K562 (cell line): Measurements from ENCODE around the gene EFNA5. TPM values are rescaled to one million over a fixed set of nuclear protein-coding genes. Genes with fewer than 3 reads are reported as not detected.

Experiments
- ATAC-seq: fragments of 200-7000 bp; cut with Tn5 transposase; 3 replicates; pipeline ENCODE4 v1.9.1; 2020; ENCODE audit warnings: moderate library complexity
- BruUV-seq: library from RNA; stranded (reverse); fragments of 400-500 nt; replicated peaks from 2 replicates; lab custom pipeline; 2021; lab: Mats Ljungman, UMichigan
- CTCF ChIA-PET: fragments of 300-600 bp; formaldehyde crosslinking; extraction: SDS; loops from one replicate; lab custom pipeline; 2021; ENCODE audit warnings: low intra/inter-chr PET ratio; lab: Yijun Ruan, JAX
- POLR2A ChIA-PET: fragments of 300-600, 350-650 bp; sonication (Branson Sonifier 250); formaldehyde crosslinking; extraction: SDS; loops from one replicate; lab custom pipeline; 2021; ENCODE audit warnings: antibody characterized with exemption, inconsistent platforms; lab: Yijun Ruan, JAX
- DNase-seq, 4 experiments: peaks; one replicate each; pipeline versions ENCODE4 v3.0.0 to v3.0.0-alpha.2; 2011 to 2018; ENCODE audit warnings: low spot score in 3 of 4, mixed read lengths in 3 of 4; ENCODE audit errors: extremely low read depth in 1 of 4
- FAIRE-seq: peaks from 2 replicates; lab custom pipeline; 2011; peaks lifted over from hg19 to GRCh38; lab: Jason Lieb, UNC
- H2AFZ ChIP-seq: 2 replicates; pipeline ENCODE4 v1.6.0; 2011; ENCODE audit warnings: low read depth, low read length, control low read depth, inconsistent platforms
- H3K27ac ChIP-seq: fragments of 200-600 bp; 3 replicates; pipeline ENCODE4 v1.8.0; 2011; ENCODE audit warnings: low read depth, mild to moderate bottlenecking, control low read depth, inconsistent platforms, low read length, moderate library complexity, mixed read lengths; ENCODE audit errors: extremely low read depth
- H3K27me3 ChIP-seq, 2 experiments: fragments of 300-600 bp in 1 of 2; 2 replicates in 1 of 2; 3 replicates in 1 of 2; pipeline versions ENCODE4 v1.6.0 to v1.8.0; 2011; ENCODE audit warnings: inconsistent platforms in 2 of 2, low read length in 2 of 2, mild to moderate bottlenecking in 1 of 2, mixed read lengths in 1 of 2, moderate library complexity in 1 of 2; ENCODE audit not compliant: control insufficient read depth in 2 of 2, insufficient read depth in 2 of 2
- H3K36me3 ChIP-seq: fragments of 300-600 bp; 3 replicates; pipeline ENCODE4 v1.8.0; 2011; ENCODE audit warnings: mild to moderate bottlenecking, low read length, inconsistent platforms; ENCODE audit not compliant: control insufficient read depth, insufficient read depth
- H3K4me1 ChIP-seq, 2 experiments: fragments of 200-600 bp in 1 of 2; replicated peaks in 1 of 2; 2 replicates in 1 of 2; 3 replicates in 1 of 2; pipeline versions ENCODE4 v1.5.1 to v1.8.0; 2011; ENCODE audit warnings: inconsistent platforms in 2 of 2, low read length in 2 of 2, mild to moderate bottlenecking in 1 of 2, mixed read lengths in 1 of 2, moderate library complexity in 1 of 2; ENCODE audit not compliant: control insufficient read depth in 2 of 2, insufficient read depth in 2 of 2
- H3K4me2 ChIP-seq: 2 replicates; pipeline ENCODE4 v1.6.1; 2011; ENCODE audit warnings: low read length, control low read depth, inconsistent platforms, mixed read lengths; ENCODE audit not compliant: insufficient read depth
- H3K4me3 ChIP-seq: fragments of 200-600 bp; sonication (generic), shearing (Covaris generic); 2 replicates; pipeline ENCODE4 v1.5.1; 2016; ENCODE audit warnings: control low read depth, inconsistent platforms
- H3K79me2 ChIP-seq: fragments of 200-600 bp; 3 replicates; pipeline ENCODE4 v1.8.0; 2011; ENCODE audit warnings: low read length, inconsistent platforms; ENCODE audit not compliant: control insufficient read depth, insufficient read depth
- H3K9ac ChIP-seq, 2 experiments: 2 replicates each; pipeline versions ENCODE4 v1.6.0 to v1.6.1; 2011; ENCODE audit warnings: low read depth in 2 of 2, low read length in 2 of 2, control low read depth in 1 of 2, inconsistent platforms in 1 of 2, mild to moderate bottlenecking in 1 of 2, mixed read lengths in 1 of 2; ENCODE audit not compliant: insufficient read depth in 1 of 2
- H3K9me1 ChIP-seq: one replicate; pipeline ENCODE4 v1.6.0; 2011; ENCODE audit warnings: inconsistent platforms, mild to moderate bottlenecking, low read length, moderate library complexity; ENCODE audit not compliant: control insufficient read depth, insufficient read depth
- H3K9me3 ChIP-seq: replicated peaks from 2 replicates; pipeline ENCODE4 v1.5.1; 2011; ENCODE audit warnings: low read depth, low read length, inconsistent platforms; ENCODE audit not compliant: control insufficient read depth, insufficient read depth
- H4K20me1 ChIP-seq: replicated peaks from 2 replicates; pipeline ENCODE4 v1.6.1; 2011; ENCODE audit warnings: low read length, inconsistent platforms, mixed read lengths; ENCODE audit not compliant: control insufficient read depth, insufficient read depth
- HLTF ChIP-seq: fragments of 450-650 bp; IDR thresholded peaks from 2 replicates; pipeline ENCODE4 v1.6.1; 2016
- MTA2 ChIP-seq: fragments of 450-650 bp; IDR thresholded peaks from 2 replicates; pipeline ENCODE4 v1.6.1; 2016; ENCODE audit warnings: low read depth
- POU5F1 ChIP-seq: fragments of 150-350 bp; IDR thresholded peaks from 2 replicates; pipeline ENCODE4 v1.6.1; 2014; ENCODE audit warnings: borderline replicate concordance, low read length, low read depth, mild to moderate bottlenecking; ENCODE audit not compliant: partially characterized antibody
- PTBP1 ChIP-seq: fragments of 200-400 bp; formaldehyde crosslinking; IDR thresholded peaks from 2 replicates; pipeline ENCODE4 v1.6.1; 2017; ENCODE audit warnings: low read depth, low read length
- RERE ChIP-seq: sonication (generic); formaldehyde crosslinking; IDR thresholded peaks from 2 replicates; pipeline ENCODE4 v1.8.0; 2023; ENCODE audit warnings: missing genetic modification reagents, mild to moderate bottlenecking, borderline replicate concordance
- SMARCA5 ChIP-seq: fragments of 450-650 bp; IDR thresholded peaks from 2 replicates; pipeline ENCODE4 v1.6.1; 2016
- SPI1 ChIP-seq: IDR thresholded peaks from 2 replicates; pipeline ENCODE4 v1.6.1; 2011; ENCODE audit warnings: low read depth, low read length, control low read depth, borderline replicate concordance
- THAP7 ChIP-seq: fragments of 250-450 bp; sonication (Bioruptor Pico); IDR thresholded peaks from 2 replicates; pipeline ENCODE4 v1.5.0; 2021
- ZBTB2 ChIP-seq: fragments of 450-650 bp; IDR thresholded peaks from 2 replicates; pipeline ENCODE4 v1.6.1; 2016; ENCODE audit warnings: antibody characterized with exemption
- ZBTB26 ChIP-seq: fragments of 450-650 bp; formaldehyde crosslinking; IDR thresholded peaks from 2 replicates; pipeline ENCODE4 v1.4.0; 2022; ENCODE audit warnings: missing genetic modification characterization
- ZNF354B ChIP-seq: fragments of 250-450 bp; sonication (Bioruptor Pico); IDR thresholded peaks from 2 replicates; pipeline ENCODE4 v1.4.0; 2020
- WGBS: fragments of 100-300 bp; shearing (Covaris generic); methylation state at CpG from one replicate; pipeline ENCODE4 v1.1.6; 2016; ENCODE audit warnings: low coverage, mixed read lengths; ENCODE audit not compliant: insufficient coverage; ENCODE audit errors: missing lambda C conversion rate; 5-methylcytosine and 5-hydroxymethylcytosine counted together
- in situ Hi-C: fragments of 300-500 bp; cut with MboI; formaldehyde crosslinking; loops from 4 replicates; pipeline ENCODE4 v1.15.0; 2018; ENCODE audit warnings: inconsistent platforms, mixed read lengths
- intact Hi-C: fragments of 100-400 bp; cut with micrococcal nuclease; formaldehyde crosslinking; loops from 2 replicates; pipeline ENCODE4 v1.14.2; 2022
- polyA plus RNA-seq, 8 experiments: library from polyadenylated mRNA; depleted of rRNA in 4 of 8; stranded (reverse) in 5 of 8; unstranded in 3 of 8; fragments of >200 nt; fragmentation: Nextera tagmentation in 2 of 8; fragmentation: Illumina TruSeq in 1 of 8; extraction: Ambion mirVana in 2 of 8; extraction: Trizol in 1 of 8; gene quantifications; 2 replicates each; pipeline versions ENCODE4 v1.2.1 to v1.2.3, GENCODE V29; 2011 to 2014; ENCODE audit warnings: inconsistent platforms in 1 of 8, missing spikeins in 1 of 8
- total RNA-seq, 7 experiments: library from RNA; depleted of rRNA in 6 of 7; stranded (reverse); fragments of >200 nt in 6 of 7; fragmentation: Illumina TruSeq in 2 of 7; extraction: Trizol in 2 of 7; gene quantifications; 2 replicates each; pipeline versions ENCODE4 v1.2.1 to v1.2.3, GENCODE V29; 2011 to 2021; ENCODE audit warnings: low replicate concordance in 1 of 7

Gene EFNA5
- total and polyA plus RNA-seq, 9 of the 15 experiments (the other 6 are each of a cell fraction or from before 2014, with no cell fraction given): 0.20 TPM; not detected in 8

GRCh38 chr5:107398703-107399102 lies 272.0 kb downstream of the EFNA5 start:
- in situ Hi-C loops: no loop called here
- TF ChIP-seq RERE (CRISPR knock-in tag) (no peak), ZNF354B (CRISPR knock-in tag) (no peak), POU5F1 (no peak), SPI1 (no peak), SMARCA5 (no peak), PTBP1 (no peak), ZBTB26 (no peak), MTA2 (no peak), ZBTB2 (no peak), HLTF (no peak), THAP7 (no peak)

More at GRCh38 chr5:107398703-107399102, 272.0 kb downstream of the EFNA5 start:
- H4K20me1 ChIP-seq: no peaks in the 10 kb centered on the region
- H3K4me2 ChIP-seq: no peak overlapping the region
- POLR2A ChIA-PET: no interaction called here
- no peak overlapping the region for H3K9ac ChIP-seq
- no peaks in the 10 kb centered on the region for H3K36me3 ChIP-seq
- no peak overlapping the region for H2AFZ ChIP-seq
- H3K79me2 ChIP-seq: no peaks in the 10 kb centered on the region
- DNase-seq: no peak
- FAIRE-seq: no peak
- CTCF ChIA-PET: no interaction called here
- ATAC-seq: no peak
- WGBS: 0% methylated on average over 3 of the region's 3 CpGs
- H3K9me3 ChIP-seq: no peaks in the 10 kb centered on the region
- H3K4me1 ChIP-seq: no peaks in the 10 kb centered on the region
- no peaks in the 10 kb centered on the region for H3K9me1 ChIP-seq
- no peak overlapping the region for H3K4me3 ChIP-seq
- intact Hi-C loops: no loop called here
- BruUV-seq: no TSS peak
- no peaks in the 10 kb centered on the region for H3K27me3 ChIP-seq
- no peak overlapping the region for H3K27ac ChIP-seq
